Measurements from ENCODE around the gene RPAP3.

Gene RPAP3

GRCh38 chr12:47705566-47706425, at the start of gene RPAP3:
RPAP3 (minus strand) TSS chr12:47706030; CDS start chr12:47702840, 3,190 bp downstream.
- peaks cover 8% of the 10 kb centered on the region for H3K36me3 Mint-ChIP-seq (ENCODE audit: low read depth)
- no peaks in the 10 kb centered on the region for H3K9me3 Mint-ChIP-seq
- peak within 1 kb of the TSS; percentile 98 for H3K27ac Mint-ChIP-seq
- no peaks in the 10 kb centered on the region for H3K27me3 Mint-ChIP-seq (ENCODE audit: low read depth)
- peak within 1 kb of the TSS; percentile 96 for H3K4me3 Mint-ChIP-seq
- H3K4me1 Mint-ChIP-seq (ENCODE audit: low read depth): peaks cover 42% of the 10 kb centered on the region

GRCh38 chr12:47754881-47755280, 49.1 kb upstream of the RPAP3 start:
- H3K27me3 Mint-ChIP-seq (ENCODE audit: low read depth): no peaks in the 10 kb centered on the region
- no peaks in the 10 kb centered on the region for H3K36me3 Mint-ChIP-seq (ENCODE audit: low read depth)
- no peak overlapping the region for H3K4me3 Mint-ChIP-seq
- peak overlapping the region; percentile 12 for H3K27ac Mint-ChIP-seq
- no peaks in the 10 kb centered on the region for H3K9me3 Mint-ChIP-seq
- H3K4me1 Mint-ChIP-seq (ENCODE audit: low read depth): peaks cover 42% of the 10 kb centered on the region

GRCh38 chr12:47754126-47754525, 48.3 kb upstream of the RPAP3 start:
- Mint-ChIP-seq H3K9me3 (no peaks in the 10 kb centered on the region), H3K27ac (no peak overlapping the region), H3K36me3 (ENCODE audit: low read depth) (no peaks in the 10 kb centered on the region), H3K4me3 (no peak overlapping the region), H3K4me1 (ENCODE audit: low read depth) (peaks cover 42% of the 10 kb centered on the region), H3K27me3 (ENCODE audit: low read depth) (no peaks in the 10 kb centered on the region)

- H3K27me3 Mint-ChIP-seq (ENCODE audit: low read depth): no peaks in the 10 kb centered on the region
- no peak overlapping the region for H3K27ac Mint-ChIP-seq
- no peaks in the 10 kb centered on the region for H3K9me3 Mint-ChIP-seq
- peaks cover 41% of the 10 kb centered on the region for H3K4me1 Mint-ChIP-seq (ENCODE audit: low read depth)
- H3K4me3 Mint-ChIP-seq: no peak overlapping the region
- no peaks in the 10 kb centered on the region for H3K36me3 Mint-ChIP-seq (ENCODE audit: low read depth)
Measured at GRCh38 chr12:47753021-47754001, 47.5 kb upstream of the RPAP3 start.

GRCh38 chr12:47752552-47752951, 46.7 kb upstream of the RPAP3 start:
- peaks cover 37% of the 10 kb centered on the region for H3K4me1 Mint-ChIP-seq (ENCODE audit: low read depth)
- H3K36me3 Mint-ChIP-seq (ENCODE audit: low read depth): no peaks in the 10 kb centered on the region
- no peaks in the 10 kb centered on the region for H3K9me3 Mint-ChIP-seq
- no peaks in the 10 kb centered on the region for H3K27me3 Mint-ChIP-seq (ENCODE audit: low read depth)
- H3K4me3 Mint-ChIP-seq: no peak overlapping the region
- H3K27ac Mint-ChIP-seq: no peak overlapping the region

- Mint-ChIP-seq H3K4me3 (no peak overlapping the region), H3K27me3 (ENCODE audit: low read depth) (no peaks in the 10 kb centered on the region), H3K9me3 (no peaks in the 10 kb centered on the region), H3K36me3 (ENCODE audit: low read depth) (no peaks in the 10 kb centered on the region), H3K4me1 (ENCODE audit: low read depth) (peaks cover 33% of the 10 kb centered on the region), H3K27ac (no peak overlapping the region)
Measured at GRCh38 chr12:47752121-47752520, 46.3 kb upstream of the RPAP3 start.

- no peak overlapping the region for H3K27ac Mint-ChIP-seq
- H3K4me3 Mint-ChIP-seq: no peak overlapping the region
- no peaks in the 10 kb centered on the region for H3K9me3 Mint-ChIP-seq
- peaks cover 30% of the 10 kb centered on the region for H3K4me1 Mint-ChIP-seq (ENCODE audit: low read depth)
- H3K27me3 Mint-ChIP-seq (ENCODE audit: low read depth): no peaks in the 10 kb centered on the region
- H3K36me3 Mint-ChIP-seq (ENCODE audit: low read depth): no peaks in the 10 kb centered on the region
Measured at GRCh38 chr12:47751561-47751960, 45.7 kb upstream of the RPAP3 start.

- no peak overlapping the region for H3K27ac Mint-ChIP-seq
- H3K4me3 Mint-ChIP-seq: no peak overlapping the region
- peaks cover 25% of the 10 kb centered on the region for H3K4me1 Mint-ChIP-seq (ENCODE audit: low read depth)
- no peaks in the 10 kb centered on the region for H3K9me3 Mint-ChIP-seq
- H3K36me3 Mint-ChIP-seq (ENCODE audit: low read depth): no peaks in the 10 kb centered on the region
- H3K27me3 Mint-ChIP-seq (ENCODE audit: low read depth): no peaks in the 10 kb centered on the region
Measured at GRCh38 chr12:47750916-47751470, 45.2 kb upstream of the RPAP3 start.

- Mint-ChIP-seq H3K4me1 (ENCODE audit: low read depth) (peaks cover 19% of the 10 kb centered on the region), H3K36me3 (ENCODE audit: low read depth) (no peaks in the 10 kb centered on the region), H3K27ac (no peak overlapping the region), H3K9me3 (no peaks in the 10 kb centered on the region), H3K4me3 (no peak overlapping the region), H3K27me3 (ENCODE audit: low read depth) (no peaks in the 10 kb centered on the region)
Measured at GRCh38 chr12:47750229-47750798, 44.5 kb upstream of the RPAP3 start.

- Mint-ChIP-seq H3K9me3 (no peaks in the 10 kb centered on the region), H3K27ac (no peak overlapping the region), H3K4me3 (no peak overlapping the region), H3K4me1 (ENCODE audit: low read depth) (peaks cover 6% of the 10 kb centered on the region), H3K36me3 (ENCODE audit: low read depth) (no peaks in the 10 kb centered on the region), H3K27me3 (ENCODE audit: low read depth) (peaks cover 7% of the 10 kb centered on the region)
Measured at GRCh38 chr12:47748899-47749298, 43.1 kb upstream of the RPAP3 start.

GRCh38 chr12:47748507-47748828, 42.6 kb upstream of the RPAP3 start:
- Mint-ChIP-seq H3K4me1 (ENCODE audit: low read depth) (peaks cover 3% of the 10 kb centered on the region), H3K27ac (no peak overlapping the region), H3K9me3 (no peaks in the 10 kb centered on the region), H3K36me3 (ENCODE audit: low read depth) (no peaks in the 10 kb centered on the region), H3K27me3 (ENCODE audit: low read depth) (peaks cover 11% of the 10 kb centered on the region), H3K4me3 (no peak overlapping the region)

- no peak overlapping the region for H3K27ac Mint-ChIP-seq
- no peaks in the 10 kb centered on the region for H3K36me3 Mint-ChIP-seq (ENCODE audit: low read depth)
- no peak overlapping the region for H3K4me3 Mint-ChIP-seq
- peaks cover 17% of the 10 kb centered on the region for H3K27me3 Mint-ChIP-seq (ENCODE audit: low read depth)
- H3K4me1 Mint-ChIP-seq (ENCODE audit: low read depth): no peaks in the 10 kb centered on the region
- no peaks in the 10 kb centered on the region for H3K9me3 Mint-ChIP-seq
Measured at GRCh38 chr12:47747596-47748506, 42.0 kb upstream of the RPAP3 start.

- Mint-ChIP-seq H3K9me3 (no peaks in the 10 kb centered on the region), H3K4me1 (ENCODE audit: low read depth) (peaks cover 3% of the 10 kb centered on the region), H3K4me3 (no peak overlapping the region), H3K27me3 (ENCODE audit: low read depth) (peaks cover 17% of the 10 kb centered on the region), H3K27ac (no peak overlapping the region), H3K36me3 (ENCODE audit: low read depth) (no peaks in the 10 kb centered on the region)
Measured at GRCh38 chr12:47747126-47747525, 41.3 kb upstream of the RPAP3 start.

Data from T-helper 1 cell treated with Interleukin-12 subunit alpha and Interleukin-12 subunit beta and Interleukin-4 antibody, amounts not matched to agents 30 μg/mL and 1 μg/mL, for 36 hours (primary cell).